Loucy (cell line): ENCODE data around the gene TFEC.

Source experiments
- CTCF ChIP-seq: fragments of 200-600 bp; sonication (generic); conservative IDR thresholded peaks from 2 replicates; pipeline ENCODE4 v1.5.1; 2014; ENCODE audit warnings: mild to moderate bottlenecking, antibody characterized with exemption, low read length
- EZH2phosphoT487 ChIP-seq: fragments of 200-600 bp; IDR thresholded peaks from 2 replicates; pipeline ENCODE4 v1.6.1; 2018; ENCODE audit warnings: antibody characterized with exemption, mild to moderate bottlenecking, moderate library complexity, borderline replicate concordance

DNA sequence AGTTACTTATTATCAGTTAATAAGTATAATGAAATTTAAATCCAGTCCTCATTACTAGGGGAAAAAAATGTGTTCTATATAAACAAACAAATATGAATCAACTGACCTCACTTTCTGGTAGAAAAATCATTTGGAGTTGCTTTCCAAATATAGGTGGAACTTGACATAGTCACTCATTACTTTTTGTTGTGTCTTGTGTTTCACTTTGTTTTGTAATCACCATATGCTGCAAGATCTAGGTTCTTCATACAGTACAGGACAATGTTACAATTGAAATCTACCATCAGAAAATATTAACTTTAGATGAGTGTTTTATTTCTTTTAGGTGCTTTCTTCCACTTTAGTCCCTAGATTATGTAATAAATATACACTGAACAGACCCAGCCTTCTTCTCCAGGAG lies 16.9 kb downstream of the TFEC start:
- no peak for TF ChIP-seq CTCF
- no peak for TF ChIP-seq EZH2phosphoT487
